Pulmonary artery endothelial cell (primary cell): ENCODE results near the gene MRPL42. TPM values are rescaled to one million over a fixed set of nuclear protein-coding genes. Genes with fewer than 3 reads are reported as not detected.
"Not testable (repeated sequence)": the region's sequence is repeated elsewhere in the genome, so short reads cannot be mapped to it uniquely, and the experiment has no call there.

Experiments
- DNase-seq: peaks from one replicate; pipeline ENCODE4 v3.0.0-alpha.2; 2011; ENCODE audit warnings: low read depth, low spot score
- total RNA-seq: library from RNA; depleted of rRNA; stranded (reverse); fragments of >200 nt; gene quantifications from 2 replicates; pipeline ENCODE4 v1.2.3, GENCODE V29; 2014

Gene MRPL42
- 97.5 and 111 TPM in 2 replicates for total RNA-seq

GRCh38 chr12:93467351-93468007, at the start of gene MRPL42:
Gene MRPL42 (plus strand): TSS chr12:93467514. CDS start chr12:93469286, 1,772 bp downstream.
- DNase-seq = peak; percentile 41

- no peak for DNase-seq
Observed at GRCh38 chr12:93417967-93418480, 49.3 kb upstream of the MRPL42 start.

GRCh38 chr12:93419388-93420034, 47.8 kb upstream of the MRPL42 start:
- DNase-seq = peak; percentile 45

GRCh38 chr12:93422050-93422449, 45.3 kb upstream of the MRPL42 start:
- no peak for DNase-seq

- no peak for DNase-seq
Observed at GRCh38 chr12:93425736-93426411, 41.4 kb upstream of the MRPL42 start.

GRCh38 chr12:93426412-93426805, 40.9 kb upstream of the MRPL42 start:
- DNase-seq = no peak

GRCh38 chr12:93427779-93428564, 39.3 kb upstream of the MRPL42 start:
- DNase-seq = no peak

- no peak for DNase-seq
Observed at GRCh38 chr12:93429448-93429847, 37.9 kb upstream of the MRPL42 start.

- no peak for DNase-seq
Observed at GRCh38 chr12:93429852-93430251, 37.5 kb upstream of the MRPL42 start.

GRCh38 chr12:93430280-93430679, 37.0 kb upstream of the MRPL42 start:
- no peak for DNase-seq

- not testable (repeated sequence) for DNase-seq
Observed at GRCh38 chr12:93432031-93432430, 35.3 kb upstream of the MRPL42 start.

- DNase-seq = no peak
Observed at GRCh38 chr12:93434256-93434865, 33.0 kb upstream of the MRPL42 start.

- DNase-seq = no peak
Observed at GRCh38 chr12:93438266-93439050, 28.9 kb upstream of the MRPL42 start.

- DNase-seq = no peak
Observed at GRCh38 chr12:93440043-93440835, 27.1 kb upstream of the MRPL42 start.

- DNase-seq = no peak
Observed at GRCh38 chr12:93441081-93441616, 26.2 kb upstream of the MRPL42 start.

- peak; percentile 78 for DNase-seq
Observed at GRCh38 chr12:93441617-93442410, 25.5 kb upstream of the MRPL42 start, which contains the start of gene UBE2N. Gene UBE2N (minus strand): TSS chr12:93441947. CDS start chr12:93441884, 63 bp downstream.

GRCh38 chr12:93442411-93443340, 24.6 kb upstream of the MRPL42 start:
- no peak for DNase-seq
